ENCODE data around the gene MIAT.
"Not testable (repeated sequence)": the region's sequence is repeated elsewhere in the genome, so short reads cannot be mapped to it uniquely, and the experiment has no call there.

Gene MIAT

DNA sequence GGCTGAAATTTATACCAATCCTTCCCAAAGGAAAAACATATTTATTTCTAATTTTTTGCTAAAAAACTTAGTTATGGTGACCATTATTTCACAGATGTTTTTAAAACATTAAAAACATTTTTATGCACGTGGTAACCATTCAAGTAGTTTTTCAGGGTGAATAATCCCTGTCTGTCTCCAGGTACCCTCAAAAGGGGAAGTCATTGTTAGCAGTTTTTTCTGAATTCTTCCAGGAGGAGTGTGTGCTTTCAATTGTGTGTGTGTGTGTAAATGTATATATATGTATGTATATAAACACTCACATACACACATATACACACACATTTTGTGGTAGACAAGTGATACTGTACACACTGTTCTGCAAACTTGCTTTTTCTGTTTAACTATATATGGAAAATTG is 43.9 kb downstream of the MIAT start:
- DNase-seq, result no peak

GRCh38 chr22:26702906-26703830 is 45.8 kb downstream of the MIAT start:
- no peak for DNase-seq

GRCh38 chr22:26705379-26705778 is 48.0 kb downstream of the MIAT start:
- DNase-seq, result not testable (repeated sequence)

DNA sequence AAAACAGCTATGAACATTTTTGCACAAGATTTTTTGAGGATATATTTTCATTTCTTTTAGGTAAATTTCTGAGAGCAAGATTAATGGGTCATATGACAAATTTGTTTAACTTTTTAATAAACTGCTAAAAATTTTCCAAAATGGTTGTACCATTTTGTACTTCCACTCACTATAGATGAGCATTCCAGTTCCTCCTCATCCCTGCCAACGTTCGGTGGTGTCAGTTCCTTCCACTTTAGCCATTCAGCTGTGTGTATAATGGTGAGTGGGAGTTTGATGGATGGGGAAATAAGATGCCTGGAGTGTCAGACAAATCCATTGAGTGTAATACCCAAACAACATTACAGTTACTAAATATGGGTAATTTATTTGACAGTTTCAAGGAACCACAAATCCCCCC is 49.7 kb downstream of the MIAT start:
- DNase-seq, result no peak

DNA sequence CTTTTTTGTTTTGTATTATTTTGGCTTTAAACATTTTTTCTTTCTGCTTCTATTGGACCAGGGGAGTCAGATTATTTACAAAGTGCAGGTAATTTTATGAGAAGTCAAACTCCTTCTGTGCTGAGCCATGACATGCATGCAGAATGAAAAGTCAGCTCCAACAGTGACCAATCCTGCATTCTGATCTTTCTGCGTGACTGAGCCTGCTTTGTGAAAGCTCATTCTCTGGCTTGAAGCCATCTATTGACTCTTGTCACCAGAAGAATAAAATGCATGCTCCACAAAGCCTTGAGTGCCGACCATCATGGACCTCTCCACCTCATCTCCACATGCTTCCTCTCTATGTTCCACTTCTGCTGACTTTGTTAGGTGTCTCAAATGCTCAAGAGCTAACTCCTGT is 50.2 kb downstream of the MIAT start:
- no peak for DNase-seq

- no peak for DNase-seq
Measured at GRCh38 chr22:26708256-26709009, 51.0 kb downstream of the MIAT start.

DNA sequence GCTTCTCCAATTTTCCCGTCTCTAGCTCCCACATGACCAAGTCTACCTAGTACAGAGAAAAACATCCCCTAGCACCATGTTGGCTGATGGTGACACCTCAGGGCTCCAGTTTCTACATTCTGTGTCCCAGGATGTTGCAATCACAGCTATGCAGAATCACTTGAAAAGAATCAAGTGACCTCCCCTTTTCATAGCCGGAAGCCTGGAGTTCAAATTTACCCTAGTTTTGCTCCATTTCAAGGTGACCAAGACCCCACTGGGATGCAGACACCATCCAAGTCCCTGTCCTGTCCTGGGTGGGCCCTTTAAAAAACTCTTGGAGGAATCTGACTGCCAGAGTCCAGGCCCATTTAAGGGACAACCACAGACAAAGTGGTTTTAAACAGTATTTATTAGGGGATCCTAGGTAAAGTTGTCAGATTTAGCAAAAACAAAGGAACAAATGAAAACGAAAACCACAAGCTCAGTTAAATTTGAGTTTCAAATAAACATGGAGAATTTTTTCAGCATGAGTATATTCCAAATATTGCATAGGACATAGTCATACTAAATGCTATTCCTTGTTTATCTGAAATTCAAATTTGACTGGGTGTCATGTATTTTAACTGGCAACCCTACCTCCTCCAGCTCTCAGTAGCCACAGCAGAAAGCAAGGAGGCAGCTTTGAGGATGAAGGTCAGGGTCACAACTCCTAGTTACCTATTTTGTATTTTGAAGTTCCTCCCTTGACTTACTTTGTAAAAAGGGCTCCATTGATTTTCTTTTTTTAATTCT is 52.4 kb downstream of the MIAT start:
- no peak for DNase-seq

GRCh38 chr22:26711205-26711963 is 54.0 kb downstream of the MIAT start:
- no peak for DNase-seq

DNA sequence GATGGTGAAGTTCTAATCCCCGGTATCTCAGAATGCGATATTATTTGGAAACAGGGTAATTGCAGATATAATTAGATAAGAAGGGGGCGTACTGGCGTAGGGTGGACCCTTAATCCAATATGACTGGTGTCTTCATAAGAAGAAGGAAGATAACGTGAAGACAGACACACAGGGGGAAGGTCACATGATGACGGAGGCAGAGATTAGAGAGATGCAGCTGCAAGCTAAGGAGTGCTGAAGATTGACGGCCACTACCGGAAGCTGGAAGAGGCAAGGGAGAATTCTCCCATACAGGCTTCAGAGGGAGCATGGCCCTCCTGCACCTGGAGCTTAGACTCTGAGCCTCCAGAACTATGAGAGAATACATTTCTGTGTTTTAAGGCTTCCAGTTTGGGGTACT is 54.8 kb downstream of the MIAT start:
- DNase-seq, result no peak

GRCh38 chr22:26713823-26714449 is 56.5 kb downstream of the MIAT start:
- no peak for DNase-seq

DNA sequence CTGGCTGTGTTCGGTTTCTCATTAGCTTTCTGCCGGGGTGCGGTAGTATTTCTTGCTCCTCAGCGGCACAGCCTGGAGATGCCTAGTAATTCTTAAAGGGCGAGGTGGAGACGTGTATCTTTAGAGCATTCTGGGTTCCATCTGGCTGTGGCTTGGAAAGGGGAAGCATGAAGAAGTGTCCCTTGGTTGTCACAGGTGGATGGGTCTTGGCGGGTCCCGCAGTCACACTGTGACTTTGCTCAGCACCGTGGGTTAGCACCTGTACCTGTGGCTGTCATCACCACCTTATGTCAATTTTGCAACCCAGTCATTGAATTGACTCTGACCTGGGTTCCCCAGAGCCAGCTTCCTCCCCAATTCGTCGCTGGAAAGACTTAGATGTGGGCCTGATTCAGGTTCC is 57.6 kb downstream of the MIAT start:
- no peak for DNase-seq

DNA sequence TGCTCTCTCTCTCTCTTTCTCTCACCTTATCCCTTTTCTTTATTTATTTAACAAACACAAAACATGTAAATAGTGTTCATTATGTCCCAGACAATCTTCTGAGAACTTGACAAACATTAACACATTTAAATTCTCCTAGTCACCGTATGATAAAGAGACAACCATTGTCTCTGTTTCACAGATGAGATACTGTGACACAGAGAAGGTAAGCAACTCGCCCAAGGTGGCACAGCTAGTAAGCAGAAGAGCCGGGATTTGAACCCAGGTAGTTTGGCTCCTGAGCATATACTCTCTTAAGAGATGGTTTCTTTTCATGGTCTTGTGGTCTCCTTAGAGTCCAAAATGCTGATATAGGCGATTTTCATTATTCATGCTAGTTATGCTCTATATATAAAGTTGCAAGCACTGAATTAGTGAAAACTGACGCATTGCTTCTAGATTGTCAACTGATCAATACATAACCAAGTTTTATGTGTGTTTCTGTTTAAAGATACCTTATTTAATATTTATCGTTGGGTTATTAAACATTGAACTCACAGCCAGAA is 58.1 kb downstream of the MIAT start:
- DNase-seq, result no peak

GRCh38 chr22:26718488-26718887 is 61.1 kb downstream of the MIAT start:
- no peak for DNase-seq

- no peak for DNase-seq
Measured at GRCh38 chr22:26718905-26719304, 61.5 kb downstream of the MIAT start.

- no peak for DNase-seq
Measured at GRCh38 chr22:26722159-26722558, 64.8 kb downstream of the MIAT start.

DNA sequence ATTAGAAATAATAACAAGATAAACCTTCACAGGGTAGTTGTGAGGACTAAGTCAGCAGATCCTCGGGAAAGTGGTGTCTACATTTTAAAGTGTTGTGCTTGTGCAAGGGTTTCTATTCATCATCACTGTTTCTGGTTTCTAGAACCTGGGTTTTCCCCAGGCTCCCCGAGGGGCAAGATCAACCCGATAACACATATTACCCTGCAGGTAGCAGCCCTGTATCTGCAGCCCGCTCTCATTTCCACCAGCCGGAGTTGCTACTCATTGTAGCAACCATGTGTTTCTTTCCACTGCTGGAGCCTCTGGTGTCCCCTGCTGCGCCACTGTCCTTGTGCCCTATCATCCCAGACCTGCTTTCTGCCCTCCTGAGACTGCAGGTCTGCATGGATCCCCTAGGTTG is 67.0 kb downstream of the MIAT start:
- no peak for DNase-seq

- DNase-seq, result no peak
Measured at GRCh38 chr22:26725012-26725676, 67.8 kb downstream of the MIAT start.

Data from NCI-H526 (cell line).